Trophoblast cell (in vitro differentiated cells and primary cell): Measurements from ENCODE around the gene HFM1.
"Not testable (repeated sequence)": the region's sequence is repeated elsewhere in the genome, so short reads cannot be mapped to it uniquely, and the experiment has no call there.

Source experiments
- DNase-seq, 2 donors: peaks; one replicate each; pipeline ENCODE4 v3.0.0-alpha.2; 2016
- H2AFZ ChIP-seq: 2 replicates; pipeline ENCODE4 v1.6.1; 2013; ENCODE audit warnings: low read length, moderate library complexity, mild to moderate bottlenecking; ENCODE audit not compliant: insufficient read depth, poor library complexity
- H2AK5ac ChIP-seq: 2 replicates; pipeline ENCODE4 v1.6.1; 2013; ENCODE audit warnings: mild to moderate bottlenecking, low read length
- H2BK120ac ChIP-seq: 2 replicates; pipeline ENCODE4 v1.6.1; 2013; ENCODE audit warnings: low read length, mild to moderate bottlenecking, moderate library complexity; ENCODE audit not compliant: insufficient read depth, poor library complexity
- H2BK12ac ChIP-seq: 2 replicates; pipeline ENCODE4 v1.6.1; 2013; ENCODE audit warnings: mild to moderate bottlenecking, low read length, moderate library complexity
- H2BK5ac ChIP-seq: 2 replicates; pipeline ENCODE4 v1.6.1; 2013; ENCODE audit warnings: low read length, low read depth, moderate library complexity, mild to moderate bottlenecking; ENCODE audit not compliant: poor library complexity
- H3K14ac ChIP-seq: 2 replicates; pipeline ENCODE4 v1.6.1; 2013; ENCODE audit warnings: mild to moderate bottlenecking, low read length
- H3K18ac ChIP-seq: 2 replicates; pipeline ENCODE4 v1.6.1; 2013; ENCODE audit warnings: mild to moderate bottlenecking, low read length
- H3K23ac ChIP-seq: 2 replicates; pipeline ENCODE4 v1.6.1; 2013; ENCODE audit warnings: low read length
- H3K27ac ChIP-seq: 2 replicates; pipeline ENCODE4 v1.5.1; 2013; ENCODE audit warnings: low read depth, mild to moderate bottlenecking, inconsistent platforms, low read length, moderate library complexity
- H3K27me3 ChIP-seq: 2 replicates; pipeline ENCODE4 v1.6.1; 2013; ENCODE audit warnings: inconsistent platforms, mild to moderate bottlenecking, low read length, moderate library complexity; ENCODE audit not compliant: insufficient read depth
- H3K36me3 ChIP-seq, 2 experiments: 1 replicate in 1 of 2; 2 replicates in 1 of 2; pipeline ENCODE4 v1.6.1; 2013; ENCODE audit warnings: low read length in 2 of 2, mild to moderate bottlenecking in 2 of 2, moderate library complexity in 1 of 2; ENCODE audit not compliant: insufficient read depth in 2 of 2, control insufficient read depth in 1 of 2
- H3K4ac ChIP-seq: 2 replicates; pipeline ENCODE4 v1.6.1; 2013; ENCODE audit warnings: low read depth, mild to moderate bottlenecking, low read length, moderate library complexity
- H3K4me1 ChIP-seq, 2 experiments: 1 replicate in 1 of 2; 2 replicates in 1 of 2; pipeline ENCODE4 v1.6.1; 2013; ENCODE audit warnings: low read length in 2 of 2, mild to moderate bottlenecking in 2 of 2, moderate library complexity in 1 of 2; ENCODE audit not compliant: insufficient read depth in 2 of 2, control insufficient read depth in 1 of 2
- H3K4me2 ChIP-seq: 2 replicates; pipeline ENCODE4 v1.6.1; 2013; ENCODE audit warnings: inconsistent platforms, mild to moderate bottlenecking, low read length, moderate library complexity
- H3K4me3 ChIP-seq: 2 replicates; pipeline ENCODE4 v1.5.1; 2013; ENCODE audit warnings: mild to moderate bottlenecking, low read depth, low read length, inconsistent platforms
- H3K79me1 ChIP-seq: one replicate; pipeline ENCODE4 v1.6.1; 2013; ENCODE audit warnings: low read length
- H3K79me2 ChIP-seq: 2 replicates; pipeline ENCODE4 v1.6.1; 2013; ENCODE audit warnings: low read length, mild to moderate bottlenecking; ENCODE audit not compliant: control insufficient read depth, insufficient read depth, poor library complexity
- H3K9ac ChIP-seq: 2 replicates; pipeline ENCODE4 v1.6.1; 2013; ENCODE audit warnings: mild to moderate bottlenecking, low read length
- H3K9me3 ChIP-seq: 2 replicates; pipeline ENCODE4 v1.6.1; 2013; ENCODE audit warnings: low read depth, mild to moderate bottlenecking, control low read depth, inconsistent platforms, low read length; ENCODE audit not compliant: insufficient read depth
- H4K12ac ChIP-seq: 2 replicates; pipeline ENCODE4 v1.6.1; 2013; ENCODE audit warnings: low read depth, mild to moderate bottlenecking, low read length, moderate library complexity
- H4K8ac ChIP-seq: 2 replicates; pipeline ENCODE4 v1.6.1; 2013; ENCODE audit warnings: low read depth, mild to moderate bottlenecking, low read length, moderate library complexity
- H4K91ac ChIP-seq: one replicate; pipeline ENCODE4 v1.6.1; 2013; ENCODE audit warnings: low read depth, mild to moderate bottlenecking, low read length, moderate library complexity
- WGBS: extraction: QIAGEN DNeasy Blood & Tissue Kit; methylation state at CpG from one replicate; pipeline ENCODE4 v1.1.7; 2013; ENCODE audit warnings: missing lambda C conversion rate; ENCODE audit not compliant: insufficient read length, insufficient coverage; ENCODE audit errors: extremely low coverage; 5-methylcytosine and 5-hydroxymethylcytosine counted together

The HFM1 gene

GRCh38 chr1:91447782-91448181 is 43.1 kb upstream of the HFM1 start:
- H2AFZ ChIP-seq, H4K91ac ChIP-seq, H3K79me1 ChIP-seq, H2BK5ac ChIP-seq, H3K27ac ChIP-seq, H4K8ac ChIP-seq, H2BK120ac ChIP-seq, H3K36me3 ChIP-seq, H3K79me2 ChIP-seq, H3K4me1 ChIP-seq, H3K4ac ChIP-seq, H3K14ac ChIP-seq, H3K4me2 ChIP-seq, H3K18ac ChIP-seq, H2BK12ac ChIP-seq, H3K4me3 ChIP-seq, H4K12ac ChIP-seq, H2AK5ac ChIP-seq, H3K23ac ChIP-seq, DNase-seq, H3K9me3 ChIP-seq, H3K27me3 ChIP-seq, H3K9ac ChIP-seq: not testable (repeated sequence)
- no CpG with 5 or more reads among the region's 2 CpGs for WGBS

- H3K27me3 ChIP-seq, H2BK120ac ChIP-seq, H3K4me2 ChIP-seq, H3K9me3 ChIP-seq, H3K36me3 ChIP-seq, H3K14ac ChIP-seq, H3K4me1 ChIP-seq, H3K79me1 ChIP-seq, H2AK5ac ChIP-seq, H4K91ac ChIP-seq, H2AFZ ChIP-seq, H3K9ac ChIP-seq, H4K12ac ChIP-seq, H2BK5ac ChIP-seq, H2BK12ac ChIP-seq, H3K18ac ChIP-seq, H3K4me3 ChIP-seq, H3K23ac ChIP-seq, H3K27ac ChIP-seq, DNase-seq, H4K8ac ChIP-seq, H3K79me2 ChIP-seq, H3K4ac ChIP-seq: not testable (repeated sequence)
- WGBS, result no CpG with 5 or more reads among the region's 5 CpGs
Measured at GRCh38 chr1:91441980-91442379, 37.3 kb upstream of the HFM1 start.

- Histone ChIP-seq H2BK120ac (no peak overlapping the region), H3K4ac (no peak overlapping the region), H3K27me3 (no peaks in the 10 kb centered on the region), H2AK5ac (no peak overlapping the region), H3K23ac (no peak overlapping the region), H2BK12ac (no peak overlapping the region), H2AFZ (no peak overlapping the region), H3K9me3 (peaks cover 10% of the 10 kb centered on the region), H3K4me2 (no peak overlapping the region), H3K18ac (no peak overlapping the region), H3K4me3 (no peak overlapping the region), H4K8ac (no peak overlapping the region), H3K36me3 (no peaks in the 10 kb centered on the region), H3K4me1 (no peaks in the 10 kb centered on the region), H3K9ac (no peak overlapping the region), H3K14ac (no peak overlapping the region), H3K79me1 (no peaks in the 10 kb centered on the region), H3K27ac (no peak overlapping the region), H3K79me2 (no peaks in the 10 kb centered on the region), H2BK5ac (no peak overlapping the region), H4K12ac (no peak overlapping the region), H4K91ac (no peak overlapping the region)
- no peak for DNase-seq
- no CpG with 5 or more reads among the region's 1 CpG for WGBS
Measured at GRCh38 chr1:91440847-91441246, 36.2 kb upstream of the HFM1 start.

GRCh38 chr1:91439016-91439415 is 34.4 kb upstream of the HFM1 start:
- Histone ChIP-seq H3K27ac (no peak overlapping the region), H3K9me3 (peaks cover 10% of the 10 kb centered on the region), H3K79me2 (no peaks in the 10 kb centered on the region), H4K12ac (no peak overlapping the region), H3K14ac (no peak overlapping the region), H3K79me1 (no peaks in the 10 kb centered on the region), H2BK120ac (no peak overlapping the region), H3K18ac (no peak overlapping the region), H4K8ac (no peak overlapping the region), H2BK12ac (no peak overlapping the region), H3K27me3 (no peaks in the 10 kb centered on the region), H3K9ac (no peak overlapping the region), H2BK5ac (no peak overlapping the region), H3K4me3 (no peak overlapping the region), H2AK5ac (no peak overlapping the region), H3K4ac (no peak overlapping the region), H3K23ac (no peak overlapping the region), H4K91ac (no peak overlapping the region), H3K36me3 (no peaks in the 10 kb centered on the region), H3K4me1 (no peaks in the 10 kb centered on the region), H3K4me2 (no peak overlapping the region), H2AFZ (no peak overlapping the region)
- DNase-seq, result no peak
